RWPE1 (cell line): ENCODE data around the gene DPY19L1.
"Not testable (repeated sequence)": the region's sequence is repeated elsewhere in the genome, so short reads cannot be mapped to it uniquely, and the experiment has no call there.

ENCODE experiments used
- CTCF ChIA-PET: fragments of 350-600 bp; sonication (Branson Sonifier 250); formaldehyde crosslinking; extraction: SDS; loops from one replicate; lab custom pipeline; 2021; lab: Yijun Ruan, JAX
- POLR2A ChIA-PET: fragments of 400-600 bp; formaldehyde crosslinking; extraction: SDS; loops from one replicate; lab custom pipeline; 2020; ENCODE audit warnings: antibody characterized with exemption; ENCODE audit not compliant: low non-redundant PET; lab: Yijun Ruan, JAX
- DNase-seq: peaks from one replicate; pipeline ENCODE4 v3.0.0; 2012; ENCODE audit warnings: low spot score
- H3K27ac ChIP-seq: fragments of 450-650 bp; 2 replicates; pipeline ENCODE4 v1.5.1; 2017
- TF ChIP-seq, protein P1 (sequence below): fragments of 450-650 bp; conservative IDR thresholded peaks from 2 replicates; pipeline ENCODE4 v1.5.1; 2017; ENCODE audit warnings: low read depth, mild to moderate bottlenecking

DPY19L1 gene

DNA sequence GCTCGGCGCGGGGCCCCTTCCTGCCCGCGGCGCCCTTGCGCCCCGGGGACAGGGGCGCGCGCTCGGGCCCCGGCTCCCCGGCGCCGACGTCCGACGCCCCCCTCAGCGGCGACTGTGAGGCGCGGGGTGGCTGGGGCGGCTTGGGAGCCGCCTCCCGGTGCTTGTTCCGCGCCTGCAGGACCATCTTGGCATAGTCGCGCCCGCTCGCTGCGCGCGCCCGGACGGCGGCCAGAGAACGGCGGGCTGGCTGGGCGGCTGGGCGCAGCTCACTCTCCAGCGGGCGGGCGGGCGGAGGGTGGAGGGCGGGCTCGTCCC, at the start of gene DPY19L1:
DPY19L1 (minus strand) TSS at position 275 of the 315 bp plus-strand sequence; CDS start at position 184, 91 bp downstream.
- CTCF ChIA-PET, result no interaction called here
- TF ChIP-seq, protein P1, sequence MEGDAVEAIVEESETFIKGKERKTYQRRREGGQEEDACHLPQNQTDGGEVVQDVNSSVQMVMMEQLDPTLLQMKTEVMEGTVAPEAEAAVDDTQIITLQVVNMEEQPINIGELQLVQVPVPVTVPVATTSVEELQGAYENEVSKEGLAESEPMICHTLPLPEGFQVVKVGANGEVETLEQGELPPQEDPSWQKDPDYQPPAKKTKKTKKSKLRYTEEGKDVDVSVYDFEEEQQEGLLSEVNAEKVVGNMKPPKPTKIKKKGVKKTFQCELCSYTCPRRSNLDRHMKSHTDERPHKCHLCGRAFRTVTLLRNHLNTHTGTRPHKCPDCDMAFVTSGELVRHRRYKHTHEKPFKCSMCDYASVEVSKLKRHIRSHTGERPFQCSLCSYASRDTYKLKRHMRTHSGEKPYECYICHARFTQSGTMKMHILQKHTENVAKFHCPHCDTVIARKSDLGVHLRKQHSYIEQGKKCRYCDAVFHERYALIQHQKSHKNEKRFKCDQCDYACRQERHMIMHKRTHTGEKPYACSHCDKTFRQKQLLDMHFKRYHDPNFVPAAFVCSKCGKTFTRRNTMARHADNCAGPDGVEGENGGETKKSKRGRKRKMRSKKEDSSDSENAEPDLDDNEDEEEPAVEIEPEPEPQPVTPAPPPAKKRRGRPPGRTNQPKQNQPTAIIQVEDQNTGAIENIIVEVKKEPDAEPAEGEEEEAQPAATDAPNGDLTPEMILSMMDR, result no peak
- POLR2A ChIA-PET, result no interaction called here
- no peak for DNase-seq
- peak within 1 kb of the TSS; percentile 89 for H3K27ac ChIP-seq

DNA sequence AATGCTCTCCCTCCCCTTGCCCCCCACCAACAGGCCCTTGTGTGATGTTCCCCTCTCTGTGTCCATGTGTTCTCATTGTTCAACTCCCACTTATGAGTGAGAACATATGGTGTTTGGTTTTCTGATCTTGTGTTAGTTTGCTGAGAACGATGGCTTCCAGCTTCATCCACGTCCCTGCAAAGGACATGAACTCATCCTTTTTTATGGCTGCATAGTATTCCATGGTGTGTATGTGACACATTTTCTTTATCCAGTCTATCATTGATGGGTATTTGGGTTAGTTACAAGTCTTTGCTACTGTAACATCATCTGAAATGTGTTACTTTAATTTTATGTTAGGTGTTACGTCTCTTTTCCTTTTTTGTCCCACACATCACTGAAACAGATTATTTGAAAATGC, 42.2 kb upstream of the DPY19L1 start:
- not testable (repeated sequence) for H3K27ac ChIP-seq

DNA sequence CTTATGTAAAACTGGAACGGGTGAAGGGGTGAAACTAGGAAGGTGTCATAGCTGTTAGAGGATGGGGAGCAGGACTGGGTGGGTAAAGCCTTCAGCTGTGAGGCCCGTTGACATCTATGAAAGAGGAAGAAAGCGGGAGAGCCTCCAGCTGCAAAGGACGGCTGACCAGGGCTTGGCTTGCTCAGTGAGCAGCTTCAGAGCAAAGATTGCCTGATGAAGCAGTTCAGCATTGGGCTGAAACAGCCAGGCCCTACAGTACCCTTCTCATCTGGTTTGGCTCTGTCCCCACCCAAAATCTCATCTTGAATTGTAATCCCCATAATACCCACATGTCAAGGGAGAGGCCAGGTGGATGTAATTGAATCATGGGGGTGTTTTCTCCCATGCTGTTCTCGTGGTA, 36.7 kb upstream of the DPY19L1 start:
- POLR2A ChIA-PET, DNase-seq, H3K27ac ChIP-seq, CTCF ChIA-PET: not testable (repeated sequence)

More for the DNA sequence above, 42.2 kb upstream of the DPY19L1 start:
- DNase-seq, CTCF ChIA-PET, POLR2A ChIA-PET: not testable (repeated sequence)

- CTCF ChIA-PET, H3K27ac ChIP-seq, POLR2A ChIA-PET, DNase-seq: not testable (repeated sequence)
- TF ChIP-seq, protein P1, result peak; percentile 33
Measured at GRCh38 chr7:35072950-35073827, 35.9 kb upstream of the DPY19L1 start.

- CTCF ChIA-PET, result interaction anchor here (0.6 kb wide), 1 partner anchor 593 kb away, joined by 3 read pairs; no protein-coding TSS in a partner anchor
- POLR2A ChIA-PET, DNase-seq, H3K27ac ChIP-seq: not testable (repeated sequence)
Measured at GRCh38 chr7:35069084-35069483, 31.8 kb upstream of the DPY19L1 start.

DNA sequence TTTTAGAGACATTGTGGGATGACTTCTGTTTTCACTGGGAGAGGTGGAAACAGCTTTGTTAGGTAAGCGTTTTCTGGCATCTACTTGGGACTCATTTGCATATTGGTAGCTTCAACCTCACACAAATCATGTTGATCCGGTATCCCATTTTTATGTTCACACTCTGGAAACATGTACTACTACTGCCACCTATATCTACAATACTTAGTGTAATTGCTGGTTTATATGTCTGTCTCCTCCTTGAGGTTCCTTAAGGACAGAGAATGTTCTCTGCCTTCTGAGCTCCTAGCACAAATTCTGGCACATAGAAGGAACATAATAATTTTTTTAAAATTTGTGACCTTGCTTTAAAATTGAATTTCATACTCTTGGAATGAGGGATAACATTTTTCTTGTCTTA, 28.1 kb upstream of the DPY19L1 start:
- CTCF ChIA-PET, DNase-seq, POLR2A ChIA-PET, H3K27ac ChIP-seq: not testable (repeated sequence)

- CTCF ChIA-PET, POLR2A ChIA-PET, H3K27ac ChIP-seq, DNase-seq: not testable (repeated sequence)
Measured at GRCh38 chr7:35058571-35058970, 21.3 kb upstream of the DPY19L1 start.

GRCh38 chr7:35057505-35058451, 20.5 kb upstream of the DPY19L1 start:
- CTCF ChIA-PET, DNase-seq, H3K27ac ChIP-seq, POLR2A ChIA-PET: not testable (repeated sequence)

DNA sequence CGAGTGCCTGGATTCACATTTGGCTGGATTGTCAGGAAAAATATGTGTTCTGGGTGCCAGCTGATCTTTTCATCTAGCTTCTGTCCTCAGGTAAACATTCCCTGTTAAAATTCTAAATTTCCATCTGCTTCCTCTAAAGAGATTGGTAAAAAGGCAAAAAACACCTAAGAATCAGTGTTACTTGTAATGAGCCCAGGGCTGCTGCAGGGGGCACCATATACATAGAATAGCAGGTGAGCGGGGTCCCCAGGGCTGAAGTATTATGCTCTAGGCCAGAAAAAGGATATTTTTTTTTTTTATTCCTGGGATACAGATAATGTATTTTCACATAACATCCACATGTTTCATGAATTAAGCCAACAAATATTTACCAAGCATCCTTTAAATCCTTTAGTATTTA, 18.4 kb upstream of the DPY19L1 start:
- TF ChIP-seq, protein P1, result peak; percentile 18; the same call in 1 of the 2 replicates
- CTCF ChIA-PET, H3K27ac ChIP-seq, POLR2A ChIA-PET, DNase-seq: not testable (repeated sequence)

DNA sequence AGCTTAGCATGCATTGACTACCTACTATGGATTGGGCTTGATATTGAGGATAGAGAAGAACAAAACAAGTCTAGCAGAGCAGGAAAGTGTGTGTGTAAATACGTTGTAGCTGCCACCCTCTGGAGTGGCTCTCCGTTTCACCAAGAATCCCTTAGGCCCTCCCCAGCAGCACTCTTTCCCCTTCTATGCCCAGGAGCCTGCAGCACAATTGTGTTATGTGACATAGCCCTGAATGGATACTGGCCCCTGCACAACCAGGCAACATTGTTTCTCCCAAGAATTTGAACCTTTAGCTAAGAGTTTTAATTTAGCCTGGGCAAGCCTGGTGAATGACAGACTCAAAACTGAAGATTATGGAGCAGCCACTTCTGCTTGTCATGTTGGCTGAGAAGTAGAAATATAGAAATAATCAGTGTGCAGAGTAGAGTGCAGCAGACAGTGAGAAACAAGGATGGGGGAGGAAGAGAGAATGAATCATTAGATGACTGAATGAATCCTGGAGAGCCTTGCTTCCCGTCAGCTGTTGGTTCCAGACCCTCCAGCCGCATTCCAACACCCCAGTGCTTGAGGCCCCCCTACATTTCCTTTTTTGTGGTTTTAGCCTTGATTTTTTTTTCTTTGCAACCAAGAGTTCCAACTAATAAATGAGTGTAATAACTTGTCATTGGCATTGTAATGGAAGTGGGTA, 16.3 kb upstream of the DPY19L1 start:
- H3K27ac ChIP-seq, CTCF ChIA-PET, POLR2A ChIA-PET: not testable (repeated sequence)

GRCh38 chr7:35048390-35048789, 11.1 kb upstream of the DPY19L1 start:
- CTCF ChIA-PET, result interaction anchor here (0.6 kb wide), 1 partner anchor 659 kb away, joined by 3 read pairs; no protein-coding TSS in a partner anchor
- POLR2A ChIA-PET, H3K27ac ChIP-seq, DNase-seq: not testable (repeated sequence)

More for the DNA sequence above, 16.3 kb upstream of the DPY19L1 start:
- not testable (repeated sequence) for DNase-seq

DNA sequence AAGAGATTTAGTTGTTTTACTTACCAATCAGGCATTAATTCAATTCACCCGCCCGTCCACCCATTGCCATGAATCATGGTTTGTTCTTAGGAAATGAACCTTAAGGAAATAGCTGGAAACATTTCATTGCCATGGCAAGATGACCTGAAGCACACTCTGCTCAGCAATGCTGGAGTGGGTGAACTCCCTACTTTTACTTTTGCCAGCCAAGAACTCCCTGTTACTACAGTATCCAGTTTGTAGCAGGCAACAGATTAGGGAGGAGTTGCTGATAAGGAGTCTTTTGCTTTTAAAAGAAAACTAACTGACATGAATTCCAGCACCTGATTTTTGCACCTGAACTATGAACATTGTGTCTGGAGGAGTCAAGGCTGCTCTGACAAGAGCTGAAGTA, 10.6 kb upstream of the DPY19L1 start:
- CTCF ChIA-PET, result interaction anchor here (0.6 kb wide), 1 partner anchor 660 kb away, joined by 3 read pairs; no protein-coding TSS in a partner anchor
- DNase-seq, POLR2A ChIA-PET: not testable (repeated sequence)

More for the DNA sequence above, 10.6 kb upstream of the DPY19L1 start:
- not testable (repeated sequence) for H3K27ac ChIP-seq
